ENCODE measurements around the gene MGRN1.

GRCh38 chr16:4688674-4689045, 64.0 kb downstream of the MGRN1 start:
- TF ChIP-seq EZH2 (IDR thresholded peaks at IDR 0.05; ENCODE audit: low read length, unreplicated experiment) (no peak), CTCF (conservative IDR thresholded peaks at IDR 0.05; ENCODE audit: low read depth, low read length) (no peak)
